ENCODE measurements around the gene PCCA.
A peak's percentile ranks its signal among the peaks of the same experiment; 100 is the strongest.

PCCA gene

GRCh38 chr13:100541897-100542825, 453.3 kb downstream of the PCCA start:
- H3K27ac ChIP-seq (ENCODE audit: low read length) = no peak overlapping the region
- H3K4me3 ChIP-seq (ENCODE audit: low read length in 2 of 2) = no peak overlapping the region
- H3K9ac ChIP-seq (ENCODE audit: low read length in 2 of 2) = no peak overlapping the region
- H3K27me3 ChIP-seq (ENCODE audit: control insufficient read depth in 1 of 2, insufficient read depth in 2 of 2, low read length in 2 of 2) = no peaks in the 10 kb centered on the region
- H3K36me3 ChIP-seq (ENCODE audit: control insufficient read depth in 2 of 2, insufficient read depth in 2 of 2, low read length in 2 of 2) = no peaks in the 10 kb centered on the region
- H3K9me3 ChIP-seq (ENCODE audit: control insufficient read depth in 2 of 2, low read length in 2 of 2) = peaks cover 0 to 5% of the 10 kb centered on the region in 2 donors
- H3K4me1 ChIP-seq (ENCODE audit: control insufficient read depth, insufficient read depth, low read length) = peaks cover 20% of the 10 kb centered on the region

GRCh38 chr13:100542826-100543156, 453.9 kb downstream of the PCCA start:
- H3K9me3 ChIP-seq (ENCODE audit: control insufficient read depth in 2 of 2, low read length in 2 of 2) = peaks cover 0 to 1% of the 10 kb centered on the region in 2 donors
- no peak overlapping the region for H3K27ac ChIP-seq (ENCODE audit: low read length)
- no peak overlapping the region for H3K4me3 ChIP-seq (ENCODE audit: low read length in 2 of 2)
- H3K4me1 ChIP-seq (ENCODE audit: control insufficient read depth, insufficient read depth, low read length) = peaks cover 26% of the 10 kb centered on the region
- H3K9ac ChIP-seq (ENCODE audit: low read length in 2 of 2) = no peak overlapping the region
- H3K36me3 ChIP-seq (ENCODE audit: control insufficient read depth in 2 of 2, insufficient read depth in 2 of 2, low read length in 2 of 2) = no peaks in the 10 kb centered on the region
- H3K27me3 ChIP-seq (ENCODE audit: control insufficient read depth in 1 of 2, insufficient read depth in 2 of 2, low read length in 2 of 2) = no peaks in the 10 kb centered on the region

- Histone ChIP-seq H3K4me3 (ENCODE audit: low read length in 2 of 2) (no peak overlapping the region), H3K9me3 (ENCODE audit: control insufficient read depth in 2 of 2, low read length in 2 of 2) (no peaks in the 10 kb centered on the region), H3K9ac (ENCODE audit: low read length in 2 of 2) (no peak overlapping the region), H3K27me3 (ENCODE audit: control insufficient read depth in 1 of 2, insufficient read depth in 2 of 2, low read length in 2 of 2) (no peaks in the 10 kb centered on the region), H3K36me3 (ENCODE audit: control insufficient read depth in 2 of 2, insufficient read depth in 2 of 2, low read length in 2 of 2) (no peaks in the 10 kb centered on the region), H3K4me1 (ENCODE audit: control insufficient read depth, insufficient read depth, low read length) (peaks cover 36% of the 10 kb centered on the region), H3K27ac (ENCODE audit: low read length) (no peak overlapping the region)
Measured at GRCh38 chr13:100543872-100544602, 455.1 kb downstream of the PCCA start.

GRCh38 chr13:100544866-100545683, 456.2 kb downstream of the PCCA start:
- Histone ChIP-seq H3K9ac (ENCODE audit: low read length in 2 of 2) (no peak overlapping the region), H3K4me1 (ENCODE audit: control insufficient read depth, insufficient read depth, low read length) (peaks cover 43% of the 10 kb centered on the region), H3K36me3 (ENCODE audit: control insufficient read depth in 2 of 2, insufficient read depth in 2 of 2, low read length in 2 of 2) (no peaks in the 10 kb centered on the region), H3K9me3 (ENCODE audit: control insufficient read depth in 2 of 2, low read length in 2 of 2) (no peaks in the 10 kb centered on the region), H3K27me3 (ENCODE audit: control insufficient read depth in 1 of 2, insufficient read depth in 2 of 2, low read length in 2 of 2) (no peaks in the 10 kb centered on the region), H3K4me3 (ENCODE audit: low read length in 2 of 2) (peak overlapping the region in 1 of 2 donors; percentile 15), H3K27ac (ENCODE audit: low read length) (peak overlapping the region; percentile 41)

GRCh38 chr13:100545684-100546061, 456.8 kb downstream of the PCCA start:
- Histone ChIP-seq H3K4me3 (ENCODE audit: low read length in 2 of 2) (no peak overlapping the region), H3K9ac (ENCODE audit: low read length in 2 of 2) (no peak overlapping the region), H3K27ac (ENCODE audit: low read length) (peak overlapping the region; percentile 41)

GRCh38 chr13:100546713-100547405, 458.0 kb downstream of the PCCA start:
- Histone ChIP-seq H3K4me3 (ENCODE audit: low read length in 2 of 2) (no peak overlapping the region), H3K27me3 (ENCODE audit: control insufficient read depth in 1 of 2, insufficient read depth in 2 of 2, low read length in 2 of 2) (no peaks in the 10 kb centered on the region), H3K36me3 (ENCODE audit: control insufficient read depth in 2 of 2, insufficient read depth in 2 of 2, low read length in 2 of 2) (no peaks in the 10 kb centered on the region), H3K9ac (ENCODE audit: low read length in 2 of 2) (no peak overlapping the region), H3K4me1 (ENCODE audit: control insufficient read depth, insufficient read depth, low read length) (peaks cover 44% of the 10 kb centered on the region), H3K9me3 (ENCODE audit: control insufficient read depth in 2 of 2, low read length in 2 of 2) (no peaks in the 10 kb centered on the region), H3K27ac (ENCODE audit: low read length) (peak overlapping the region; percentile 80)

More at GRCh38 chr13:100545684-100546061, 456.8 kb downstream of the PCCA start:
- H3K27me3 ChIP-seq (ENCODE audit: control insufficient read depth in 1 of 2, insufficient read depth in 2 of 2, low read length in 2 of 2) = no peaks in the 10 kb centered on the region
- H3K4me1 ChIP-seq (ENCODE audit: control insufficient read depth, insufficient read depth, low read length) = peaks cover 44% of the 10 kb centered on the region
- H3K36me3 ChIP-seq (ENCODE audit: control insufficient read depth in 2 of 2, insufficient read depth in 2 of 2, low read length in 2 of 2) = no peaks in the 10 kb centered on the region
- no peaks in the 10 kb centered on the region for H3K9me3 ChIP-seq (ENCODE audit: control insufficient read depth in 2 of 2, low read length in 2 of 2)

GRCh38 chr13:100547791-100548201, 458.9 kb downstream of the PCCA start:
- no peaks in the 10 kb centered on the region for H3K36me3 ChIP-seq (ENCODE audit: control insufficient read depth in 2 of 2, insufficient read depth in 2 of 2, low read length in 2 of 2)
- peak overlapping the region; percentile 26 to 51 for H3K9ac ChIP-seq (ENCODE audit: low read length in 2 of 2)
- peaks cover 44% of the 10 kb centered on the region for H3K4me1 ChIP-seq (ENCODE audit: control insufficient read depth, insufficient read depth, low read length)
- H3K27ac ChIP-seq (ENCODE audit: low read length) = peak overlapping the region; percentile 80
- no peak overlapping the region for H3K4me3 ChIP-seq (ENCODE audit: low read length in 2 of 2)
- H3K27me3 ChIP-seq (ENCODE audit: control insufficient read depth in 1 of 2, insufficient read depth in 2 of 2, low read length in 2 of 2) = no peaks in the 10 kb centered on the region
- H3K9me3 ChIP-seq (ENCODE audit: control insufficient read depth in 2 of 2, low read length in 2 of 2) = no peaks in the 10 kb centered on the region

GRCh38 chr13:100549316-100549715, 460.4 kb downstream of the PCCA start:
- Histone ChIP-seq H3K27ac (ENCODE audit: low read length) (no peak overlapping the region), H3K9me3 (ENCODE audit: control insufficient read depth in 2 of 2, low read length in 2 of 2) (no peaks in the 10 kb centered on the region), H3K27me3 (ENCODE audit: control insufficient read depth in 1 of 2, insufficient read depth in 2 of 2, low read length in 2 of 2) (no peaks in the 10 kb centered on the region), H3K9ac (ENCODE audit: low read length in 2 of 2) (no peak overlapping the region), H3K4me1 (ENCODE audit: control insufficient read depth, insufficient read depth, low read length) (peaks cover 41% of the 10 kb centered on the region), H3K4me3 (ENCODE audit: low read length in 2 of 2) (no peak overlapping the region), H3K36me3 (ENCODE audit: control insufficient read depth in 2 of 2, insufficient read depth in 2 of 2, low read length in 2 of 2) (no peaks in the 10 kb centered on the region)

- no peak overlapping the region for H3K4me3 ChIP-seq (ENCODE audit: low read length in 2 of 2)
- H3K27ac ChIP-seq (ENCODE audit: low read length) = no peak overlapping the region
- H3K9me3 ChIP-seq (ENCODE audit: control insufficient read depth in 2 of 2, low read length in 2 of 2) = no peaks in the 10 kb centered on the region
- H3K4me1 ChIP-seq (ENCODE audit: control insufficient read depth, insufficient read depth, low read length) = peaks cover 18% of the 10 kb centered on the region
- no peak overlapping the region for H3K9ac ChIP-seq (ENCODE audit: low read length in 2 of 2)
- H3K27me3 ChIP-seq (ENCODE audit: control insufficient read depth in 1 of 2, insufficient read depth in 2 of 2, low read length in 2 of 2) = no peaks in the 10 kb centered on the region
- H3K36me3 ChIP-seq (ENCODE audit: control insufficient read depth in 2 of 2, insufficient read depth in 2 of 2, low read length in 2 of 2) = no peaks in the 10 kb centered on the region
Measured at GRCh38 chr13:100552755-100553154, 463.9 kb downstream of the PCCA start.

GRCh38 chr13:100559886-100560285, 471.0 kb downstream of the PCCA start:
- Histone ChIP-seq H3K27ac (ENCODE audit: low read length) (no peak overlapping the region), H3K4me1 (ENCODE audit: control insufficient read depth, insufficient read depth, low read length) (no peaks in the 10 kb centered on the region), H3K9ac (ENCODE audit: low read length in 2 of 2) (no peak overlapping the region), H3K4me3 (ENCODE audit: low read length in 2 of 2) (no peak overlapping the region), H3K36me3 (ENCODE audit: control insufficient read depth in 2 of 2, insufficient read depth in 2 of 2, low read length in 2 of 2) (no peaks in the 10 kb centered on the region), H3K27me3 (ENCODE audit: control insufficient read depth in 1 of 2, insufficient read depth in 2 of 2, low read length in 2 of 2) (no peaks in the 10 kb centered on the region), H3K9me3 (ENCODE audit: control insufficient read depth in 2 of 2, low read length in 2 of 2) (no peaks in the 10 kb centered on the region)

Measured in stomach smooth muscle (tissue), 2 donors.